ENCODE results near the gene ASTN2. TPM values are rescaled to one million over a fixed set of nuclear protein-coding genes. Genes with fewer than 3 reads are reported as not detected.

ASTN2 gene
- total RNA-seq, 1 donor from 2014 or later = 10.0 TPM

DNA sequence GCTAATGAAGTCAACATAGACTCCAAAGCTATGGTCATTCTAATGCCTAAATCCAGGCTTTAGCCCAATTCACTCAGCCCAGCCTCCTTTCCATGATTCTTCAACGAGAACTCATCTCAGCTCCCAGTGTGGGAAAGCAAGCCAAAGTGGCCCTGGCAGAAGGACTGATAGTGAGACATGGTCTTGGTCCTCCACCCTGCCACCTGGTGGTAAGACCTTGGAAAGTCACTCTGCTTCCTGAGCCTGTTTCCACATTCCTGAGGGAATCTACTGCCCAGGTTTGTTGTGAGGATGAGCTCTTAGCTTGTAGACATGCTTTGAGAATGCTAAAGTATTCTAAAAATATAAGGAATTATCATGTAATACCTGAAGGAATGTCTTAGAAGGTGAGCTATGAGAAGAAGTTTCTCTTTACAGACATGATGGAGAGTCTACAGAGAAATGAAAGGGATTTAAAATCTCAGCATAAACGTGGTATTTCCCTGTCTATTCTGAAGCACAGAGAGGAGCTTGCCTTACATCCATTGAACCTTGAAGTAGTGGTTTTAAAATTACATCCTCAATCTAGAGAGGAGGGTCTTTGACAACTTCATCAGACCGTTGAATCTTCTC, 554.2 kb downstream of the ASTN2 start:
- Mint-ChIP-seq H3K4me1 (ENCODE audit: unreplicated experiment) (peaks cover 24% of the 10 kb centered on the region), H3K27ac (ENCODE audit: unreplicated experiment) (no peak overlapping the region), H3K27me3 (ENCODE audit: unreplicated experiment) (peaks cover 4% of the 10 kb centered on the region), H3K4me3 (ENCODE audit: unreplicated experiment) (no peak overlapping the region), H3K36me3 (ENCODE audit: low read depth, unreplicated experiment) (peaks cover 3% of the 10 kb centered on the region), H3K9me3 (ENCODE audit: unreplicated experiment) (no peaks in the 10 kb centered on the region)
- TF ChIP-seq, protein P1, sequence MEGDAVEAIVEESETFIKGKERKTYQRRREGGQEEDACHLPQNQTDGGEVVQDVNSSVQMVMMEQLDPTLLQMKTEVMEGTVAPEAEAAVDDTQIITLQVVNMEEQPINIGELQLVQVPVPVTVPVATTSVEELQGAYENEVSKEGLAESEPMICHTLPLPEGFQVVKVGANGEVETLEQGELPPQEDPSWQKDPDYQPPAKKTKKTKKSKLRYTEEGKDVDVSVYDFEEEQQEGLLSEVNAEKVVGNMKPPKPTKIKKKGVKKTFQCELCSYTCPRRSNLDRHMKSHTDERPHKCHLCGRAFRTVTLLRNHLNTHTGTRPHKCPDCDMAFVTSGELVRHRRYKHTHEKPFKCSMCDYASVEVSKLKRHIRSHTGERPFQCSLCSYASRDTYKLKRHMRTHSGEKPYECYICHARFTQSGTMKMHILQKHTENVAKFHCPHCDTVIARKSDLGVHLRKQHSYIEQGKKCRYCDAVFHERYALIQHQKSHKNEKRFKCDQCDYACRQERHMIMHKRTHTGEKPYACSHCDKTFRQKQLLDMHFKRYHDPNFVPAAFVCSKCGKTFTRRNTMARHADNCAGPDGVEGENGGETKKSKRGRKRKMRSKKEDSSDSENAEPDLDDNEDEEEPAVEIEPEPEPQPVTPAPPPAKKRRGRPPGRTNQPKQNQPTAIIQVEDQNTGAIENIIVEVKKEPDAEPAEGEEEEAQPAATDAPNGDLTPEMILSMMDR (IDR thresholded peaks at IDR 0.05; ENCODE audit: unreplicated experiment) = peak; percentile 95
- DNase-seq (ENCODE audit: low spot score) = peak; percentile 81

DNA sequence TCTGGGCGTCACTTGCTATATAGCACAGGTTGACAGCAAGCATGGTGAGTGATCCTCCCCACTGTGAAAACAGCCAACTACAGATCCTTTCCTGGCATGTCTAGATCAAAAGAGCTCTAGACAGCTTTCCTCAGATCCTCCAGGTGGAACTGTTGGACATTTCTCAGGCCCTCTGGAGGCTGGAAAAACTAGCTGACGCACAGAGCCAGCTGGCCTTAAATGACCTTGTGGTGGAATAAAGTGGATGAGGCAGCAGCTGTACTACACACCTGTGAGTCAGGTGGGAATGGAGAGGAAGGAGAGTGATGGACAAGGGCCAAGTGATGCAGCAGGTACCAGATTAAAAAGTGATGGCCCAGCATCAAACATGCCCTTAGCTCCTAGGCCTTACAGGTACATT, 555.1 kb downstream of the ASTN2 start:
- peaks cover 22% of the 10 kb centered on the region for H3K4me1 Mint-ChIP-seq (ENCODE audit: unreplicated experiment)
- no peak for DNase-seq (ENCODE audit: low spot score)
- no peak overlapping the region for H3K27ac Mint-ChIP-seq (ENCODE audit: unreplicated experiment)
- no peaks in the 10 kb centered on the region for H3K9me3 Mint-ChIP-seq (ENCODE audit: unreplicated experiment)
- H3K27me3 Mint-ChIP-seq (ENCODE audit: unreplicated experiment) = peaks cover 4% of the 10 kb centered on the region
- no peak overlapping the region for H3K4me3 Mint-ChIP-seq (ENCODE audit: unreplicated experiment)
- TF ChIP-seq, protein P1 (IDR thresholded peaks at IDR 0.05; ENCODE audit: unreplicated experiment) = no peak
- H3K36me3 Mint-ChIP-seq (ENCODE audit: low read depth, unreplicated experiment) = peaks cover 3% of the 10 kb centered on the region

DNA sequence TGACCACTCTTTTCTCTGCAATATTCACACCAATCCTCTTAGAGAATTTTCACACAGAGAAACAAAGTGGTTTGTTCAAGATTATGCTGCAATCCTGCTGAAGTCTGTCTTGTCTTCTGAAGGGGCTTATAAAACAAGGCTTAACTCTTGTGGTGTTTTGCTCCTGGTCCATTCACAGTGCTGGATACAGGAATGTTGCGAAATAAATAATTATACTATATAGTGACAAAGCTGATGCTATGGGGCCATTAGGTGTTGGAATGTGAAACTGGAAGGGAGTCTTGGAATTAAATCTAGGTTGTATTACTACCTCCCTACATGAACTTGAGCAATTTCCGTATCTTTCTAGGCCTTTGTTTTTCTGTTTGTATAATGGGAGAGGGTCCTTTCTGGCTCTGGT, 557.5 kb downstream of the ASTN2 start:
- Mint-ChIP-seq H3K36me3 (ENCODE audit: low read depth, unreplicated experiment) (no peaks in the 10 kb centered on the region), H3K4me1 (ENCODE audit: unreplicated experiment) (peaks cover 17% of the 10 kb centered on the region), H3K27me3 (ENCODE audit: unreplicated experiment) (peaks cover 3% of the 10 kb centered on the region), H3K4me3 (ENCODE audit: unreplicated experiment) (no peak overlapping the region), H3K9me3 (ENCODE audit: unreplicated experiment) (no peaks in the 10 kb centered on the region), H3K27ac (ENCODE audit: unreplicated experiment) (no peak overlapping the region)
- TF ChIP-seq, protein P1 (IDR thresholded peaks at IDR 0.05; ENCODE audit: unreplicated experiment) = no peak
- DNase-seq (ENCODE audit: low spot score) = no peak

DNA sequence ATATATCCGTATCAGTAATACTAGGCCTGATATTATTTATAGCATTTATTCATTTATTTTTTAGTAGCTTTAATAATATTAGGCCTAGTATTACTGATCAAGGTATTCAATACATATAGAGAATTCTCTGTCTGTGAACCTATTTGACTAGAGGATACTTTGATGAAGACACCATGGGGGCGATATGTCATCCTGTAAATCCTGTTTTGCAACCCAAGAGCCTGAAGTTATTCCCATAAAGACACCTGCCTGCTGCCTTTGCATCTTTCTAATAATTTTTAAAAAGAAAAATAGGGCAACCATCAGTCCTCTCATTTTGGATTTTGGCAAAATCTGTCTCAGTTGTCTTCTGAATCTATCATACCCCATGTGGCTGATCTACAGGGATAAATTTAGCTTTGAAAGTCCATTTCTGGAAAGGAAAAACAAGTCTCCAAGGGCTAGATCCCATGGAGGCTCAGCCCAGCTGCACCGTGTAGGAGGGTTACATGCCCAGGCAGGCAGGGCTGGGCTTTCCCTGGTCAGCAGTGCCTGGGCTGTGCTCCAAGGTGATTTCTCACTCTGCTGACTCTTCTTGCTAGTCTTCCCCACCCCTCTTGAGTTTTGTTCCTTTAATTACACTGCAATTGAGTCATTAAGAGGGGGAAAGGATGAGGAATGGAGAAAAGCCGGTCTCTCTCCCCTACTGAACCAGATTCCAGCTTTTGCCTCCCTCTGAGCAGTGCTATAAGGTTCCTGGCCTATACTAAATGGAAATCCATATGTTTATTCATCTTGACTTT, 558.8 kb downstream of the ASTN2 start:
- Mint-ChIP-seq H3K36me3 (ENCODE audit: low read depth, unreplicated experiment) (no peaks in the 10 kb centered on the region), H3K27me3 (ENCODE audit: unreplicated experiment) (no peaks in the 10 kb centered on the region), H3K4me1 (ENCODE audit: unreplicated experiment) (peaks cover 15% of the 10 kb centered on the region), H3K9me3 (ENCODE audit: unreplicated experiment) (no peaks in the 10 kb centered on the region), H3K4me3 (ENCODE audit: unreplicated experiment) (no peak overlapping the region), H3K27ac (ENCODE audit: unreplicated experiment) (no peak overlapping the region)
- DNase-seq (ENCODE audit: low spot score) = no peak
- TF ChIP-seq, protein P1 (IDR thresholded peaks at IDR 0.05; ENCODE audit: unreplicated experiment) = no peak

DNA sequence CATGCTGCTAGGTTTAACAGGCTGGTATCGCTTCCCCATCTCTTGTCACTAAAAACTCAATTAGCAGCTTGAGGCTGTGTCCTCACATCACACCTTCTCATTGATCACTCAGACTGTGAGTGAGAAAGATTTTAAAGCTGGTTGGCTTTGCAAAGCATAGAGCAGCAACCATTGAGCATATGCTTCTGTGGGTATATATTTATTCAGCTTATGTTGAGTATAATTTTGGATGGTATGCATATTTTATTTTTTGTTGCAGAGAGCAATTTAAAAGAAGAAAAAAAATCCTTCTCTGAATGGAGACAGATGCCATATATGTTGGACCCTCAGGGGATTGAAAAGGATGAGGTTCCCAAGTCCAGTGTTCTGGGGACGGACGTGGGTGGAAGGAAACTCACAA, 565.1 kb downstream of the ASTN2 start:
- TF ChIP-seq, protein P1 (IDR thresholded peaks at IDR 0.05; ENCODE audit: unreplicated experiment) = no peak
- no peaks in the 10 kb centered on the region for H3K9me3 Mint-ChIP-seq (ENCODE audit: unreplicated experiment)
- H3K27ac Mint-ChIP-seq (ENCODE audit: unreplicated experiment) = no peak overlapping the region
- H3K4me3 Mint-ChIP-seq (ENCODE audit: unreplicated experiment) = no peak overlapping the region
- no peaks in the 10 kb centered on the region for H3K36me3 Mint-ChIP-seq (ENCODE audit: low read depth, unreplicated experiment)
- no peaks in the 10 kb centered on the region for H3K4me1 Mint-ChIP-seq (ENCODE audit: unreplicated experiment)
- H3K27me3 Mint-ChIP-seq (ENCODE audit: unreplicated experiment) = no peaks in the 10 kb centered on the region
- no peak for DNase-seq (ENCODE audit: low spot score)
